ENCODE results near the gene SAP130. TPM values are rescaled to one million over a fixed set of nuclear protein-coding genes. Genes with fewer than 3 reads are reported as not detected.

The SAP130 gene
- total RNA-seq (2022; extraction: Qiagen RNA extraction) = 10.2 to 12.7 TPM (median 12.0 TPM) in 5 replicates

GRCh38 chr2:128027801-128028667 is at the start of gene SAP130:
SAP130 (minus strand) TSS chr2:128028059; CDS start chr2:128026292, 1,767 bp downstream.

Other genes starting within 250 kb of the SAP130 start
- gene WDR33, start 216.9 kb downstream of the SAP130 start, total RNA-seq (2022; extraction: Qiagen RNA extraction) = 22.3 to 25.5 TPM (median 24.6 TPM) in 5 replicates
- 51.1 to 58.9 TPM (median 53.1 TPM) in 5 replicates for gene POLR2D, start 169.9 kb downstream of the SAP130 start, total RNA-seq (2022; extraction: Qiagen RNA extraction)
- 16.0 to 20.2 TPM (median 17.9 TPM) in 5 replicates for gene AMMECR1L, start 142.1 kb downstream of the SAP130 start, total RNA-seq (2022; extraction: Qiagen RNA extraction)
- 16.7 to 24.3 TPM (median 21.1 TPM) in 5 replicates for gene UGGT1, start 63.1 kb upstream of the SAP130 start, total RNA-seq (2022; extraction: Qiagen RNA extraction)